ENCODE results near the gene ZNF277. TPM values are rescaled to one million over a fixed set of nuclear protein-coding genes. Genes with fewer than 3 reads are reported as not detected.

ZNF277 gene
- total and polyA plus RNA-seq, 10 of the 15 experiments (the other 5 are each of a cell fraction or from before 2014, with no cell fraction given): 10.6 to 33.9 (median 22.0) TPM

- in situ Hi-C loops (cut with MboI) (no loop called here), intact Hi-C loops (cut with micrococcal nuclease; ENCODE audit: unreplicated experiment) (no loop called here)
- Histone ChIP-seq H3K27ac (ENCODE audit: control insufficient read depth, insufficient read depth) (no peak overlapping the region), H3K4me1 (ENCODE audit: control insufficient read depth, insufficient read depth, low read length) (no peaks in the 10 kb centered on the region), H3K4me3 (no peak overlapping the region), H3K9me3 (replicated peaks; ENCODE audit: control insufficient read depth, insufficient read depth, low read length) (no peaks in the 10 kb centered on the region), H4K20me1 (ENCODE audit: control insufficient read depth, insufficient read depth) (no peaks in the 10 kb centered on the region), H2AFZ (ENCODE audit: control insufficient read depth, low read depth, low read length) (no peak overlapping the region), H3K79me2 (ENCODE audit: control insufficient read depth, insufficient read depth, low read length) (no peaks in the 10 kb centered on the region), H3K9ac (ENCODE audit: control insufficient read depth, insufficient read depth, low read length) (no peak overlapping the region), H3K4me2 (ENCODE audit: control insufficient read depth, insufficient read depth) (no peak overlapping the region), H3K27me3 (replicated peaks in 1 of 2; ENCODE audit: control insufficient read depth in 2 of 2, insufficient read depth in 2 of 2, low read length in 1 of 2) (no peaks in the 10 kb centered on the region), H3K36me3 (ENCODE audit: control insufficient read depth in 2 of 2, insufficient read depth in 2 of 2, low read length in 1 of 2) (no peaks in the 10 kb centered on the region)
- DNase-seq (ENCODE audit: low read depth, low spot score): no peak
- no peak for ATAC-seq
- TF ChIP-seq TCF7 (IDR thresholded peaks at IDR 0.05; ENCODE audit: borderline replicate concordance) (no peak), SUPT20H (IDR thresholded peaks at IDR 0.05; ENCODE audit: borderline replicate concordance, control insufficient read depth, low read depth, low read length) (no peak), JUND (IDR thresholded peaks at IDR 0.05; ENCODE audit: low read depth, low read length) (no peak), POLR2AphosphoS5 (IDR thresholded peaks at IDR 0.05; ENCODE audit: low read length) (no peak), STAT3 (IDR thresholded peaks at IDR 0.05; ENCODE audit: low read depth, low read length) (no peak), HDAC2 (IDR thresholded peaks at IDR 0.05) (no peak), JUNB (IDR thresholded peaks at IDR 0.05) (no peak), MTA3 (IDR thresholded peaks at IDR 0.05; ENCODE audit: borderline replicate concordance, low read length) (no peak)
- TF ChIP-seq, protein P1, sequence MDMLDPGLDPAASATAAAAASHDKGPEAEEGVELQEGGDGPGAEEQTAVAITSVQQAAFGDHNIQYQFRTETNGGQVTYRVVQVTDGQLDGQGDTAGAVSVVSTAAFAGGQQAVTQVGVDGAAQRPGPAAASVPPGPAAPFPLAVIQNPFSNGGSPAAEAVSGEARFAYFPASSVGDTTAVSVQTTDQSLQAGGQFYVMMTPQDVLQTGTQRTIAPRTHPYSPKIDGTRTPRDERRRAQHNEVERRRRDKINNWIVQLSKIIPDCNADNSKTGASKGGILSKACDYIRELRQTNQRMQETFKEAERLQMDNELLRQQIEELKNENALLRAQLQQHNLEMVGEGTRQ (IDR thresholded peaks at IDR 0.05; ENCODE audit: borderline replicate concordance, low read depth, low read length): no peak
- TF ChIP-seq, protein P2, sequence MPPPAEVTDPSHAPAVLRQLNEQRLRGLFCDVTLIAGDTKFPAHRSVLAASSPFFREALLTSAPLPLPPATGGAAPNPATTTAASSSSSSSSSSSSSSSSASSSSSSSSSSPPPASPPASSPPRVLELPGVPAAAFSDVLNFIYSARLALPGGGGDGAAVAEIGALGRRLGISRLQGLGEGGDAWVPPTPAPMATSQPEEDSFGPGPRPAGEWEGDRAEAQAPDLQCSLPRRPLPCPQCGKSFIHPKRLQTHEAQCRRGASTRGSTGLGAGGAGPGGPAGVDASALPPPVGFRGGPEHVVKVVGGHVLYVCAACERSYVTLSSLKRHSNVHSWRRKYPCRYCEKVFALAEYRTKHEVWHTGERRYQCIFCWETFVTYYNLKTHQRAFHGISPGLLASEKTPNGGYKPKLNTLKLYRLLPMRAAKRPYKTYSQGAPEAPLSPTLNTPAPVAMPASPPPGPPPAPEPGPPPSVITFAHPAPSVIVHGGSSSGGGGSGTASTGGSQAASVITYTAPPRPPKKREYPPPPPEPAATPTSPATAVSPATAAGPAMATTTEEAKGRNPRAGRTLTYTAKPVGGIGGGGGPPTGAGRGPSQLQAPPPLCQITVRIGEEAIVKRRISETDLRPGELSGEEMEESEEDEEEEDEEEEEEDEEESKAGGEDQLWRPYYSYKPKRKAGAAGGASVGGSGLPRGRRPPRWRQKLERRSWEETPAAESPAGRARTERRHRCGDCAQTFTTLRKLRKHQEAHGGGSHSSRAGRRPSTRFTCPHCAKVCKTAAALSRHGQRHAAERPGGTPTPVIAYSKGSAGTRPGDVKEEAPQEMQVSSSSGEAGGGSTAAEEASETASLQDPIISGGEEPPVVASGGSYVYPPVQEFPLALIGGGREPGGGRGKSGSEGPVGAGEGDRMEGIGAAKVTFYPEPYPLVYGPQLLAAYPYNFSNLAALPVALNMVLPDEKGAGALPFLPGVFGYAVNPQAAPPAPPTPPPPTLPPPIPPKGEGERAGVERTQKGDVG (CRISPR knock-in tag; IDR thresholded peaks at IDR 0.05): no peak
- no TSS peak for BruUV-seq (replicated peaks)
- ChIA-PET SMC1A (ENCODE audit: uncharacterized antibody, unreplicated experiment) (no interaction called here), CTCF (no interaction called here), RAD21 (ENCODE audit: unreplicated experiment) (no interaction called here), POLR2A (no interaction called here)
- no peak for FAIRE-seq
These were observed 152.0 kb downstream of the ZNF277 start for GRCh38 chr7:112358513-112358912.
